CD14-positive monocyte (primary cell): Measurements from ENCODE around the gene SEL1L3. TPM values are rescaled to one million over a fixed set of nuclear protein-coding genes. Genes with fewer than 3 reads are reported as not detected.
A peak's percentile ranks its signal among the peaks of the same experiment; 100 is the strongest.

Experiments used
- DNase-seq, 3 donors: peaks; one replicate each; pipeline ENCODE4 v3.0.0-alpha.2; 2011 to 2022
- H2AFZ ChIP-seq: 2 replicates; pipeline ENCODE4 v1.6.0; 2012; ENCODE audit warnings: mild to moderate bottlenecking, low read depth, low read length, inconsistent platforms; ENCODE audit not compliant: insufficient read depth, poor library complexity, severe bottlenecking
- H3K27ac ChIP-seq, 2 donors: 1 replicate in 1 of 2; 2 replicates in 1 of 2; pipeline ENCODE4 v1.5.1; 2012 to 2013; ENCODE audit warnings: low read length in 2 of 2, control low read depth in 1 of 2, inconsistent platforms in 1 of 2, low read depth in 1 of 2, mild to moderate bottlenecking in 1 of 2
- H3K27me3 ChIP-seq, 2 donors: one replicate each; pipeline versions ENCODE4 v1.6.0 to v1.6.1; 2011 to 2013; ENCODE audit warnings: low read length in 2 of 2; ENCODE audit not compliant: control insufficient read depth in 2 of 2, insufficient read depth in 2 of 2
- H3K36me3 ChIP-seq, 2 donors: replicated peaks in 1 of 2; 1 replicate in 1 of 2; 2 replicates in 1 of 2; pipeline versions ENCODE4 v1.5.1 to v1.6.1; 2012 to 2013; ENCODE audit warnings: low read length in 2 of 2, control low read depth in 1 of 2, inconsistent platforms in 1 of 2, mild to moderate bottlenecking in 1 of 2; ENCODE audit not compliant: insufficient read depth in 2 of 2, control insufficient read depth in 1 of 2
- H3K4me1 ChIP-seq, 2 donors: 1 replicate in 1 of 2; 2 replicates in 1 of 2; pipeline versions ENCODE4 v1.5.1 to v1.6.1; 2012 to 2013; ENCODE audit warnings: low read length in 2 of 2, control low read depth in 1 of 2, inconsistent platforms in 1 of 2, mild to moderate bottlenecking in 1 of 2, moderate library complexity in 1 of 2; ENCODE audit not compliant: insufficient read depth in 2 of 2, control insufficient read depth in 1 of 2
- H3K4me2 ChIP-seq: replicated peaks from 2 replicates; pipeline ENCODE3; 2012; ENCODE audit warnings: low read length, moderate library complexity, mild to moderate bottlenecking; ENCODE audit not compliant: poor library complexity, severe bottlenecking; ENCODE audit errors: extremely low read depth
- H3K4me3 ChIP-seq, 3 experiments: fragments of 200-600 bp in 1 of 3; sonication (generic) in 1 of 3; replicated peaks in 1 of 3; 1 replicate in 2 of 3; 2 replicates in 1 of 3; pipeline ENCODE4 v1.5.1; 2011 to 2013; ENCODE audit warnings: low read length in 3 of 3, mild to moderate bottlenecking in 3 of 3, control low read depth in 2 of 3, low read depth in 2 of 3, inconsistent platforms in 1 of 3, moderate library complexity in 1 of 3
- H3K79me2 ChIP-seq: 2 replicates; pipeline ENCODE4 v1.6.0; 2012; ENCODE audit warnings: mild to moderate bottlenecking, control low read depth, inconsistent platforms, low read length, moderate library complexity; ENCODE audit not compliant: insufficient read depth
- H3K9ac ChIP-seq: 2 replicates; pipeline ENCODE4 v1.6.0; 2017; ENCODE audit warnings: low read length, mild to moderate bottlenecking; ENCODE audit not compliant: insufficient read depth, poor library complexity, severe bottlenecking
- H3K9me3 ChIP-seq, 2 donors: replicated peaks in 1 of 2; 1 replicate in 1 of 2; 2 replicates in 1 of 2; pipeline versions ENCODE4 v1.5.1 to v1.6.1; 2012 to 2013; ENCODE audit warnings: low read length in 2 of 2, control low read depth in 1 of 2; ENCODE audit not compliant: control insufficient read depth in 1 of 2, insufficient read depth in 1 of 2
- H4K20me1 ChIP-seq: 2 replicates; pipeline ENCODE4 v1.6.0; 2012; ENCODE audit warnings: mild to moderate bottlenecking, low read length, control low read depth, moderate library complexity; ENCODE audit not compliant: insufficient read depth
- H3K27ac Mint-ChIP-seq, 7 donors: one replicate each; pipeline ENCODE4 v1.8.0; 2020; ENCODE audit warnings: mild to moderate bottlenecking in 7 of 7, mixed read lengths in 7 of 7, moderate library complexity in 6 of 7, inconsistent platforms in 2 of 7
- H3K27me3 Mint-ChIP-seq, 3 donors: one replicate each; pipeline ENCODE4 v1.8.0; 2021 to 2022; ENCODE audit warnings: low read depth in 3 of 3, mild to moderate bottlenecking in 3 of 3, mixed read lengths in 3 of 3, moderate library complexity in 3 of 3, inconsistent platforms in 1 of 3
- H3K36me3 Mint-ChIP-seq, 2 donors: one replicate each; pipeline ENCODE4 v1.8.0; 2020; ENCODE audit warnings: mixed read lengths in 2 of 2, inconsistent platforms in 1 of 2, mild to moderate bottlenecking in 1 of 2
- H3K4me1 Mint-ChIP-seq: one replicate; pipeline ENCODE4 v1.8.0; 2020; ENCODE audit warnings: mild to moderate bottlenecking, mixed read lengths
- H3K4me3 Mint-ChIP-seq, 2 donors: one replicate each; pipeline ENCODE4 v1.8.0; 2020; ENCODE audit warnings: mild to moderate bottlenecking in 2 of 2, mixed read lengths in 2 of 2, moderate library complexity in 1 of 2
- H3K9me3 Mint-ChIP-seq, 7 donors: one replicate each; pipeline ENCODE4 v1.8.0; 2020 to 2022; ENCODE audit warnings: mixed read lengths in 7 of 7, mild to moderate bottlenecking in 6 of 7, moderate library complexity in 6 of 7, inconsistent platforms in 2 of 7
- CTCF ChIP-seq: fragments of 200-600 bp; IDR thresholded peaks from one replicate; pipeline ENCODE4 v1.8.0; 2022; ENCODE audit warnings: antibody characterized with exemption, mild to moderate bottlenecking
- WGBS: methylation state at CpG from one replicate; pipeline ENCODE4 v1.1.5; 2013; ENCODE audit warnings: missing lambda C conversion rate; ENCODE audit not compliant: insufficient coverage; 5-methylcytosine and 5-hydroxymethylcytosine counted together
- intact Hi-C, 2 donors: fragments of 100-400 bp; cut with micrococcal nuclease; formaldehyde crosslinking; loops; one replicate each; pipeline versions ENCODE4 v1.15.0 to v1.15.1; 2023
- polyA plus RNA-seq, 3 donors: library from polyadenylated mRNA; depleted of rRNA in 1 of 3; unstranded in 2 of 3; stranded (reverse) in 1 of 3; fragments of 300-500 nt in 2 of 3; fragments of >200 nt in 1 of 3; fragmentation: Illumina TruSeq in 2 of 3; gene quantifications; 1 replicate in 2 of 3; 2 replicates in 1 of 3; pipeline ENCODE4 v1.2.3, GENCODE V29; 2012 to 2021

Gene SEL1L3
- polyA plus RNA-seq, 3 donors, result 0.61 to 2.2 (median 1.7) TPM

DNA sequence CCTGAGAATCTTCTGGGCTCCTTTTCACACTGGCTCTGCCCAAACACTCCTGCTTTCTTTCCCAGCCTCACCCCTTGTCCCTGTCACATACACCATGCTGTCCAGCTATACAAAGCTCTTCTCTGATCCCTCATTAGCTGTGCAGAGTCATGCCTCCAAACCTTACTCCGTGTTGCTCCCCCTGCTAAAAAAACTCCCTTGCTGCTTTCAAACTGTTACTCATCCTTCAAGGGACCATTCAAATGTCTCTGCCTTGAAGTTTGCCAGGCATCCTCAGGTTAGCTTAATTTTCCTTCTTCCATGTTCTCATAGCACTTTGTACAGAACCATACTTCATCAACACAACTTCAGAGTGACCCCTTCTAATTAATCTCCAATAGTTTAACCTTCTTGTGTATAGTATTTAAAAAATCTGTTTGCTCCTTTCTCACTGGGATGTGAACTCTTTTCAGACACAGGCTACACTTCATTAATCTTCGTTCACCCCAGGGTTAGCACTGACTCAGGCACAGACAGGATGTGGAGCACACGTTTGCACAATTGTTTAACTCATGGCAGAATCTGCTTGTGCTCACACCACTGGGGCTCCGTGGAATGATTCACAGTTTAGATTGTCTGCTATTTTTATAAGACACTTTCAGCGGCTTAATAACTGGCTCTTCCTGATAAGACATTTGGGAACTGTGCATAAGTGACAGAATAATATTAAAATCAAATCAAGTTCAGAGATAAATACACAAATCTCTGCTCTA, 21.4 kb upstream of the SEL1L3 start:
- intact Hi-C loops, result no loop called here
- H3K9ac ChIP-seq, result no peak overlapping the region
- no peaks in the 10 kb centered on the region for H4K20me1 ChIP-seq
- no peaks in the 10 kb centered on the region for H3K79me2 ChIP-seq
- H3K4me2 ChIP-seq, result no peak overlapping the region
- H3K4me3 ChIP-seq, result no peak overlapping the region
- peak overlapping the region; percentile 20 for H2AFZ ChIP-seq
- peaks cover 0 to 3% (median 0%) of the 10 kb centered on the region in 7 donors for H3K9me3 Mint-ChIP-seq
- peaks cover 0 to 2% (median 2%) of the 10 kb centered on the region in 3 donors for H3K27me3 Mint-ChIP-seq
- peaks cover 26 to 31% of the 10 kb centered on the region in 2 donors for H3K4me1 ChIP-seq
- WGBS, result 17% methylated on average over 3 of the region's 5 CpGs
- H3K36me3 Mint-ChIP-seq, result peaks cover 4 to 5% of the 10 kb centered on the region in 2 donors
- no peaks in the 10 kb centered on the region for H3K36me3 ChIP-seq
- peak overlapping the region in 2 of 7 donors; percentile 44 to 48 for H3K27ac Mint-ChIP-seq
- H3K27me3 ChIP-seq, result no peaks in the 10 kb centered on the region
- H3K9me3 ChIP-seq, result no peaks in the 10 kb centered on the region
- no peak overlapping the region for H3K4me3 Mint-ChIP-seq
- H3K4me1 Mint-ChIP-seq, result peaks cover 43% of the 10 kb centered on the region
- peak in 2 of 3 donors; percentile 29 to 54 for DNase-seq
- TF ChIP-seq CTCF, result no peak
- H3K27ac ChIP-seq, result no peak overlapping the region

GRCh38 chr4:25883565-25883964, 20.8 kb upstream of the SEL1L3 start:
- Mint-ChIP-seq H3K27me3 (peaks cover 0 to 2% (median 2%) of the 10 kb centered on the region in 3 donors), H3K27ac (no peak overlapping the region), H3K4me1 (peaks cover 43% of the 10 kb centered on the region), H3K36me3 (peaks cover 4 to 5% of the 10 kb centered on the region in 2 donors), H3K4me3 (no peak overlapping the region), H3K9me3 (peaks cover 0 to 3% (median 0%) of the 10 kb centered on the region in 7 donors)
- Histone ChIP-seq H3K27me3 (no peaks in the 10 kb centered on the region), H3K9ac (no peak overlapping the region), H3K9me3 (no peaks in the 10 kb centered on the region), H3K4me3 (no peak overlapping the region), H3K27ac (no peak overlapping the region), H3K4me1 (peaks cover 32 to 36% of the 10 kb centered on the region in 2 donors), H3K36me3 (no peaks in the 10 kb centered on the region), H3K4me2 (no peak overlapping the region), H2AFZ (no peak overlapping the region), H3K79me2 (no peaks in the 10 kb centered on the region), H4K20me1 (no peaks in the 10 kb centered on the region)
- no peak for DNase-seq
- intact Hi-C loops, result no loop called here
- WGBS, result no CpG with 5 or more reads among the region's 2 CpGs
- no peak for TF ChIP-seq CTCF
